ENCODE measurements around the gene ABHD15.
A peak's percentile ranks its signal among the peaks of the same experiment; 100 is the strongest.

ABHD15 gene

DNA sequence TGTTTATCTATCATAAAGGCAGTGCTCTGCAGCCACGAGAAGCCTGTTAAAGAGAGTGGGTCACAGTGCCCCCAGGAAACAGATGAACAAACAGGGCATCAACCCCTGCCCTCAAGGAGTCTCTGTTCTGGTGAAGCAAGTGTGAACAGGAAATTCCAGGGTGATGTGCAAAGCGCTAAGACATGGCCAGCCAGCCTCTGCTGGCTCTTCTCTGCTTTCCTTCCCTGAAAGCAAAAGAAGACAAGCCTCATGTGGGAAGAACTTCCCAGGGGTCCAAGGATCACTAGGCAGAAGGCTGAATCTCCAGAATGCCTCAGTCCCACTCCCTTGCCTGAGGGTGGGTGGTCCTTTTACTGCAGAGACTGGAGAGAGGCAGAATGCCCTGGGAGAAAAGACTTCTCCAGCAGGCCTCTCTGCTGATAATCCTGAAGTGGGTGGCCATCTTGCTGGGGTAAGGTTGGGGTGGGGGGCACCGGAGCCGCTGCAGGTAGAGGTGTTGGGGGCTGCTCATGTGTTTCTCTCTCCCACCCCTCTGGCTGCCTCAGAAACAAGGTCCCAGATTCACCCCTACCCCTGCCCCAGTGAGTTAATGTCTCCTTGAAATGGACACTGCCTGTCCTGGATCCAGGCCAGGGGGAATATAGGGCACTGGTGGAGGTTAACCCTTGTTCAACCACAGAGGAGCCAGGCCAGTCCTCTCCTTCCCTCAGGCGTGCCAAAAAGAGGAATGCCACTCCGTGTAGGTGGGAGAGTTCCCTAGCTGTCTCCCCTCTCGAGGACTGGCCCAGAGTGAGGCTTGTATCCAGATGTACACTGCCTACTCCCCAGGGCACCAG, 28.5 kb upstream of the ABHD15 start:
- no peak for DNase-seq (ENCODE audit: low read depth in 2 of 2, low spot score in 1 of 2)

DNA sequence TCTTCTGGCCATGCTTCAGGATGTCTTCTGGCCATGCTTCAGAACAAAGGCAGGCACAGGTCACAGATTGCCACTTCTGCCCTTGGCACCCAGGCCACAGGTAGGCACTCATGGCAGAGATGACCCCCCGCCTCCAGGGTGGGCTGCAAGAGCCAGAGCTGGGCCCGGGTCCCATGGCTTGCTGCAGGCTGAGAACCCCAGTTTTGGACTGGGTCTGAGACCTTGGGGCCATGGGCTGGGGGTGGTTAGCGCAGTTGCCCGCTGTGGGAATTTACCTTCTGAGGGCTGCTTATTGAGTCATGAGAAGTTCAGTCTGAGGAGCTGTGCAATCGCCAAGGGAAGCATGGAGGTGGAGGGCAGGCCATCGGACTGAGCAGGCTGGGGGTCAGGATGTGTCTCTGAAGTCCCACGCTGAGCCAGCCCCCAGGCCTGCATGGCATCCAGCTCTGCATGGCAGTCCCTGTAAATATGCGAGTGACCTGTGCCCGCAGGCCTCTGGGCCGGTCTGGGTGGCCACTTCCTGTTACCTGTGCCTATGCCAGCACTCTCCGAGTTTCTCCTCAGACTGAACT, 27.8 kb upstream of the ABHD15 start:
- no peak for DNase-seq (ENCODE audit: low read depth in 2 of 2, low spot score in 1 of 2)

DNA sequence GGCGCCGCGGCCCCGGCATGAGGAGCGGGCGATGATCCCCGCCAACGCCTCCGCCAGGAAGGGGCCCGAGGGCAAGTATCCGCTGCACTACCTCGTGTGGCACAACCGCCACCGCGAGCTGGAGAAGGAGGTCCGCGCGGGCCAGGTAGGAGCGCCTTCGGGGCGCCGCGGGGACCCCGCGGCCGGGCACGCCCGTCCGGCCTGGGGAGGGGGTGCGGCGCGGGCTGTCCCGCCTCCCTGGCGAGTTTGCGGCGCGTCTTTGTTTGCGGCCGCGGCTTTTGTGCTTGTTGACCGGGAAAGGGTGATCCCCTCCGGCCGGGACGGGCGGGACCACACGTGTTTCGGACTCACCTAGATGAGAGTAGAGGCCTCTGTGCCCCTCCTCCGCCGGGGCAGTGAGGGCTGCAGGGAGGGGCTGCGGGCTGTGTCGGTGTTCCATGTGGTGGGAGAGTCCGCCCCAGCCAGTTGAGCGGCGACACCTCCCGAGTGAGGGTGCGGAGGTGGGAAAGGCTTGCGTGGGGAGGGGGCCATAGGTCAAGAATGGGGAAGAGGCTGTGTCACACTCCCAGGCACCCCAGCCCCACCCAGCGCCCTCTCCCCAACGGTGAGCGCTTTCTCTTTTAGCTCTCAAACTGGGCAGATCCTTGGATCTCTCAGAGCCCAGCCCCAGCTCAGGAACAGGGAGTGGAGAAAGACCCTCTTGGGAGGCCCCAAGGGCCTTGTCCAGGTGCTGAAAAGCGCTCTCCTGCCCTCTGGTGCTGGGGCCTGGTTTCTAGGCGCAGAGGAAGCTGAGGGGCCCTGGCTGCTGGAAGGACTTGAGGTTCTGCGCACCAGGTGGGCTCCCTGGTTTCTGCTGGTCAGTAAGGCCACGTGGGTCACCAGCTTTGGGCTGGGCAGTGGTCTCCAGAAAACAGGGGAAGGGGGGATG, 27.0 kb upstream of the ABHD15 start:
- no peak for DNase-seq (ENCODE audit: low read depth in 2 of 2, low spot score in 1 of 2)

DNA sequence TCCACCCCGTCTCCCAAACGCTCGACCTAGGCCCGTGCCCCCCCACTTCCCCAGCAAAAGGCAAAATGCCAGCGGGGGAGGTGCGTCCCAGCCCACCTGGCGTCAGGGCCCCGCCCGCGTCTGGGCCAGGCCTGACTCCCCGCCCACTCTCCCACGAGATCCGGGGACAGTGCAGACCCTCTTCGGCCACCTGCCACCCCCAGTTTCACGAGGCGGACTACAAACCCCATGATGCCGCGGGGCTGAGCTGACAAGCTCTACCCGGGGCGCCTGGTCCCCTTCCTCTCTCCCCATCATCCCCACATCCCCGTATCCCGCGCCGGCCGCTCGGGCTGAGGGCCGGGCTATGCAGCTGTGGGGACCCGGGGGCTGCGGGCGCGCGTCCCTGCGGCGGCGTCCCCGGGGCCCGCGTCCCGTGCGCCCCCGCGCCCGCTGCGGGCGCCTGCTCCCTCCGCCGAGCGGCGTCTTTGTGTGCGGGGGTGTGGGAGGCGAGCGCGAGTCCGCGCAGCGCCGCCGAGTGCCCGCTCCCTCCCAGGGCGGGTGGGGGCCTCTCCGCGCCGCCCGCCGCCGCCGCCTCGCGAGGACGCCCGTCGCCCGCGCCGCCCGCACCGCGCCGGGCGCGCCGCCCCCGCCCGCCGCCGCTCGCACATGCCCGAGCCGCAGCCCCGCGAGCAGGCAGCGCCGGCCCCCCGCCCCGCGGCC, 26.2 kb upstream of the ABHD15 start, which contains the start of gene ANKRD13B:
ANKRD13B (plus strand) TSS at position 283 of the 702 bp plus-strand sequence. CDS start 490 bp downstream, outside the sequence.
- no peak for DNase-seq (ENCODE audit: low read depth in 2 of 2, low spot score in 1 of 2)

DNA sequence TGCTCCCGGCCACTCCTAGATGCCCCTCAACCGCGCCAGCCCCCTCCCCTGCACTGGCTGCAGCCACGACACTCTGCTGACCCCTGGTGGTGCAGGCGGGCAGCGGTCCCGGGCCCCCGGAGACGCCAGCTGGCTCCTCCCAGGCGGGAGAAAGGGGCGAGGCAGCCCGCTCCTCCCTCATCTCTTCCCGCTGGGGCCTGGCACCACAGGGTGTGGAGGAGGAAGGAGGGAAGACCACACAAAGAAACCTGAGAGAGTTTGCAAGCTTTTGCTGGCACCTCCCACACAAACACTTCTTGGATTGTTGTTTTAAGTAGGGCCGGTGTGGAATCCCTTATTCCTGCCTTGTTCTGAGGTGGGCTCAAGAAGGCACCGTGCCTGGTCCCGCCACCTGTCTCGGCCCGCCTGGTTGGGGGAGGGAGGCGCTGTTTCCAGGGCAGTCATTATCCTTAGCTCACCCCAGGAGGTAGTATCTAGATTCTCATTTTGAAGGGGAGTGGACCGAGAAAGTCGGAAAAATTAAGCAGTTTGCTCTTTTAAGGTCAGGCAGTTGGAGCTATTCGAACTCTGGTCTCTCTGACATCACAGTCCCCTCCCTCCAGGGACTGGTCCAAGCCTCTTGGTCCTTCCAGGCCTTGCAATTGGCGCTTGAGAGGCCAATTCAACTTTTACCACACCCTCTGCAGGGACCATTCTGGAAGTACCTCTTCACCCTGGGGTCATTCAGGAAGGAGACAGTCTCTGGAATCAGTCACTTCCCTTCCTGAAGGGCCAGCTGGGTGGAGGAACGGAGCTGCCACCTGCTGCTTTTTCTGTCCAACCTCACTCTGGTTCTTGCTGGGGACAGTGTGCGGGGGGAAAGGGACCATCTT, 25.1 kb upstream of the ABHD15 start:
- DNase-seq (ENCODE audit: low read depth in 2 of 2, low spot score in 1 of 2): peak in 1 of 2 donors; percentile 51

DNA sequence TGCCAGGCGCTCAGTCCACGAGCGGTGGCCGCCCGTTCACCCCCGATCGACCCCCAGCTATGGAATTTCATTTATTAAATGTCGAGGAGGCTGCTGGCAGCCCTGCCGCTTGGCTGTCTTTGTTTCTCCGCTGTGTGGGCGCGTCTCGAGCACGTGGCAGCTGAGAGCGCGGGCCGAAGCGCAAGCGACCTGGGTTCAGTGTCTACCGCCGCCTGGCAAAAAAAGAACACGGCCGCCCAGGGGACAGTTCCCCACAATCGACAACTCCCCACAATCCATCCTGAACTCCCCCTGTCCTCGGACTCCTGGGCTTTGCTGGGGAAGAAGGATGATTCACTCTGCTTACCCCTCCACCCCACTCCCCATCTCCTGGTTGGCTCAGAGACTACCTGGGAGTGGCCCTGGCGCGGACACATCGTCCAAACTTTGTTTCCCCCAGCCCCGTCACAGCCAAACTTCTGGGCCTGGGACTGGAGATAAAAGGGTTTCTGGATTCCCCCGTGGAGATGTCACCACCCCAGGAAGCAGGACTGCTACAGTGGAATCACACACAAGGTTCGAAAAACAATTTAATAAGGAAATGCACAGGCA, 24.4 kb upstream of the ABHD15 start:
- no peak for DNase-seq (ENCODE audit: low read depth in 2 of 2, low spot score in 1 of 2)

DNA sequence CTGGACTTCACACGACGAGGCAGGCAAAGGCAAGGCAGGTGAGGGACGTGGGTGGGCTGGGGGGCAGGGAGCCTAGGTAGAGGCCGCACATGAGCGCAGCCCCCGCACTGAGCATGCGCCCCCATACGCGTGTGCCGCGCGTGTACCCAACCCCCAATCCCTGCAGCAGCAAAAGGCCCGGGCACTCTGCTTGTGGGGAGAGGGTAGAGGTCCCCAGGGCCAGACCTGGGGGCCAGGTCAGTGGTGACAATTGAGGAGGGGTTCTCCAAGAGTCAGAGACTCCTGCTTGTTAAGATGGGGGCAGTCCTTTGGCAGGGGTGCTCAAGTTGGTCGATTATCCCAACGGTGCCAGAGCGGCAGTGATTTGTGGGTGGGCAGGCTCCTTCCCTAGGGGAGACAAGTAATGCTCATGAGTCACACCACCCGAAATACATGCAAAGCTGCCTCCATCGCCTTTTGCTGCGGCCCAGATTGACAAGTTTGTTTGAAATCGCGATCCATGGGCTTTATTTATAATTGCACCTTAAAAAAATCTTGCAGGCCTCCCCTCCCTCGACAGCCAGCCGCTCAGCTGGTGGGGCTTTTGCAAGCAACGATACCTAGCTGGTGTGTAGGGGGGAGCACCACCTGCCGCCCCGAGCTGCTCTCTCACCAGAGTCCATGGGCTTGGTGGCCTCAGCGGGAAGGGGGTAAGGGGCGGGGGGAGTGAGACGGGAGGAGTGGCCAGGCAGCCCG, 23.7 kb upstream of the ABHD15 start:
- no peak for DNase-seq (ENCODE audit: low read depth in 2 of 2, low spot score in 1 of 2)

DNA sequence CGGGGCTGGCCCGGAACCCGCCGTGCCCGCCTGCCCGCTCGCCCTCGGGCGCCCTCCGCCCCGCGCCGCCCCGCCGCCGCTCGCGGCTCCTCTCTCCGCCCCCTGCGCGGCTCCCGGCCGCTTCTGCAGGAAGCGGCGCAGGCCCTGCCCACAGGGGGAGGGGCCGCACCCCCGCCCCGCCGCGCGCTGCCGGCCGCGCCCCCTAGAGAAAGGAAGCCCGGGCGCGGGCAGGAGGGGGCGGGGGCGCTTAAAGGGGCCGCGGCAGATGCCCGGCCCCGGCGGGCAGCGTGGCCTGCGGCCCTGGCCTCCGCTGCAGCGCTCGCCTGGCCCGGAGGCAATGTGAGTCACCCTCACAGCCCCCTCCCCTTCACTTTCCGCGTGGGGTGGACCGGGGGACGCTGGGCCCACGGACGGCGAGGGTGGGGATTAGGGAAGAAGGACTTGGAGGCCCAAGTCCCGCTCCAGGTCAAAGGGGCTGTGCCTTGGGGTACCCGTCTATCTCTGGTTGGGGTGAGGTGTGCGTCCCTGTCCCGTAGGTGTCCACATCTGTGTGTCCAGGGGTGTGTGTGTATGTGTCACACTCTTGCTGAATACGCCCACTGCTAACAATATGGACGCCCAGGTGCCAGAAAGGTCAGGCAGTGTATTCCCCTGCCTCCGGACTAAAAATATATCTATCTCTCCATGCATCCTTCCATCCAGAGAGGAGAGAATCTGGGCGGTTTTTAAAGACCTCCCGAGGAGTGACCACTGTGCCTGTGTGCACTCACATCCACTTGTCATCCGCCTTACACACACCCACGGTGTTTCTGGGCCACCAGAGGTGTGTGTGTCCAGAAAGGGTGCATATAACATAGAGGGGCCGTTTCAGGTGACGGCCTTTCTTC, 22.9 kb upstream of the ABHD15 start, which contains the start of gene GIT1:
GIT1 (minus strand) TSS at position 125 of the 887 bp plus-strand sequence. CDS start 270 bp downstream, outside the sequence.
- peak in 1 of 2 donors; percentile 71 for DNase-seq (ENCODE audit: low read depth in 2 of 2, low spot score in 1 of 2)

DNA sequence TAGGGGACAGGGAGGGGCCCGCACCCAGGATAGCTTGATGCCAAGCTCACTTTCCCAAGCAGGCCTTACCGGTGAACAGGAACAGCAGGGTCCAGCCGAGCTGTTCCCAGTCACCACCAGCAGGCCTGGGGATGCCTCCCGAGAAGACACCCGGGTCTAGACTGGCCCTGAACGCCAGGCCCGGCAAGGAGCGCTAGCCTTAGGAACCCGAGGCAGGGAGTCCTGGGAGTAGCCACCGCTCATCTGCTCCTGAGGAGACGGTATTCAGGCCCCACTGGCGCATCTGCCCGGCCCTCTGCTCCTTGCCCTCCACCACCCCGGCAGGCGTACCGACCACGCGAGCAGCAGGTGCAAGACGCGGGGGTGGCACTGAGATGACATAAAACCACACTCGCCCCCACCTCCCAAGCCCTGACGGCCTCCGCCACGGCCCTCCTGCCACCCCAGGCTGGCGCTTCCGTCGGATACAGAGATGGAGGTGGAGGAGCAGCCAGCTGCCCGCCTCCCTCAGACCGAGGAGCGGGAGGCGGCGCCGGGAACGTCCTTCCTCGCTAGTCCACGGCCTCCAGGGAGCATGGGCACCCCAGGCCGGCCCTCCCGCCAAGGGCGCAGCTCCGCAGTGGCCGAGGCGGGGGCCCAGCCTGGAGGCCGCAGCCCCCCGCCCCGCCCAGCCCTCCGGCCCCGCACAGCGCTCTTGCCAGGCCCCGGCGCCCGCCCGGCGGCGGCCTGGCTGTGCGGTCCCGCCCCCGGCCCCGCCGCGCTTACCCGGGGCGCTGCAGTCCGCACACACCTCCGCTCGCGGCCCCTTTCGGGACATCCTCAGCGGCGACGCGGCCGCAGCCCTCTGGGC, 21.9 kb upstream of the ABHD15 start:
- no peak for DNase-seq (ENCODE audit: low read depth in 2 of 2, low spot score in 1 of 2)

DNA sequence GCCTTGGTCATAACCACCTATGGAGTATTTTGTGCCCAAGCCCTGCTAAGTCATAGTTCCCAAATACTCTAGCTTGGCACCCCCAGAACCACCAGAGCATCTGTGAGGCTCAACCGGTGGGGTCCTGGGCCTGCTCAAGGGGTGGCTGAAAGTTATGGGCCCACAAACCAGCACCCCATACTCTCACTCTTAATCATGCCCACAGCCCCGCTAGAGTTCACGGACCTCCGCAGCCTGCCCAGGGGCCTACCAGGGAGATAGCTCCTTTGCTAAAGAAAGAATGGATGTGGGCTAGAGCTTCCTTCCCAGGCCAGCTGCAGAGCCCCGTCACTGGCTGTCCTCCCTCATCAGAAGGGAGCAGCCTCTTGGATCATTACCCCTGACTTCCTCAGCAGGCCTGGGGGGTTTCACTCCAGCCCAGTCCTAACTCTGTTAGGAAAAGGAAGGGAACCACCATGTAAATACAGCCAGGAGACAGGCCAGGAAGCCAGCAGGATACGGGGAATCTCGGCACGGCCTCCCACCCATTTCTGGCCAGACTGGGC, 21.3 kb upstream of the ABHD15 start:
- DNase-seq (ENCODE audit: low read depth in 2 of 2, low spot score in 1 of 2): no peak

DNA sequence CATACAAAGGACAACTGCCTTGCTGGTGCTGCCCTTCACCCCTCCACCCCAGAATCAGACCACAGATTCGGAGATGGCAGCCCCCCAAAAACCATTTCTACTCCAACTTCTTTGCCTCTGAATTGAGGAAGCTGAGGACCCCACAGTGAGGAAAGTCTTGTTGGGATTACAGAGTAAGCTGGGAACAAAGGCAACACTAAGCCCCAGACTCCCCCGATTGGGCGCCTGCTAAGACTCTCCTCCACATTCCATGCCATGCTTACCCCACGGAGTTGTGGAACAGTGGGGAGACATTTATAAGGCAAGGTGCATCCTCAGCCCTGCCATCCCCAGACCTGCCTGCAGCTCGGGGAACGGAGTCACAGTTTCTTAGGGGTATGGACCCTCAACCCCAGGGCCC, 20.8 kb upstream of the ABHD15 start:
- DNase-seq (ENCODE audit: low read depth in 2 of 2, low spot score in 1 of 2): no peak

DNA sequence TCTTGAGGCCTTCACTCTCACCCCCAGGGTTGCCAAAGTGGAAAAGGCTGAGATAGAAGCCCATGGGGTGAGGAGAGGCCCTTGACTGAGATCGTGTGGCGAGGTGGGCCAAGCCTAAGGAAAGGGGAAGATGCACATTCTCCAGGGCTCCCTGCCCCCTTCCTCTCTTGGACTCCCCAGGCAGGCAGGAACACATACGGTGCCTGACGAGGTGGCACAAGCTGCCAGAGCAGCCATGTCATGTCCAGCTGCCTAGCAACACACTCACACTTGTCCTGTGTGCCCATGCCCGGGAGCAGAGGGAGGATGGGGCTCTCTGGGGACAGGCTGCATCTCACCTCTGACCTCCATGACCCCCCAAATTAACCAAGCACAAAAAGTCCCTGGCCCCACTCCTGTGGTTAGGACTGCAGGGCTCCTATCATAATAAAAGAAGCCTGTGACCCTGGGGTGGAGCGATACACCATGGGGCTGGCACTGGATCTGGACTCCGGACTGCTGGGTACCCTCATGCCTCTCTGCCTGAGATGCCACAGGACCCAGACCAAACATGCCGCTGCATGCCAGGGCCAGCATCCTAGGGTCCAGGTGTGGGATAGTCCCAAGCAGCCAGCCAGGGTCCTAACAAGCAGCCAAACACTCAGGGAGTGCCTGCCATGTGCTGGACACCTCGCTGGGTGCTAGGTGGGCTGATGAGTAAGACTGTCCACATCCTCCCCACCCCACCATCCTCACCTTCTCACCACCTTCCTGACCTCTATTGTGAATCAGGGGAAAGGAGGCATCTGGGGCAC, 20.0 kb upstream of the ABHD15 start:
- no peak for DNase-seq (ENCODE audit: low read depth in 2 of 2, low spot score in 1 of 2)

DNA sequence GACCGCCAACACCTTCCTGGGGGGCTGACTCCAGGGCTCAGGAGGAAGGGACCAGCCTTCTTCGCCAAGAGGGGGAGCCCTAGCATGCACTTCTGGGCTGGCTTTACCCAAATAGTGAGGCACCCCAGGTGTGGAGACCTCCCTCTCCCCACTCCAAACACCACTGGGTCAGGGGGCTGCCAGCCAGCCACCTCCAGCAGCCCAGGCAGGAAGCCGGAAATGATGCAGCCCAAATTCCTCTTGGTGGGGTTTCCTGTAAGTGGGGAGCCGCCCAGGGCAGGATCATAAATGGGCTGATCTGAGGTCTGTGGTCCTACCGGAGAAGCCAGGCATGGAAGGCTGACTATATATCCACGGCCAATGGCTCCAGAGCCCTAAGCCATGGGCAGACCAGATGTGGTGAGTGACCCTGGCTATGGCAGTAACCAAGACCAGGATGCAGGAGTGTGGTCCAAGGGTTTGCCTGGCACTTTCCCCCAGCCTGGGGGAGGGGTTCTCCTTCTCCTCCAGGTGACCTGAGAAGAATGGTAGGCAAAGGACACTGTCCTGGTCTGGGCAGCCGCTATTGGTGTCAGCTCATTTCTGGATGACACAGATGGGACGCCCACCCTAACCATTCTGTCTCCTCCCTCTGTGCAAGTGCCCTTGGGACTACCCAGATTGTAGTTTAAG, 18.4 kb upstream of the ABHD15 start:
- no peak for DNase-seq (ENCODE audit: low read depth in 2 of 2, low spot score in 1 of 2)

DNA sequence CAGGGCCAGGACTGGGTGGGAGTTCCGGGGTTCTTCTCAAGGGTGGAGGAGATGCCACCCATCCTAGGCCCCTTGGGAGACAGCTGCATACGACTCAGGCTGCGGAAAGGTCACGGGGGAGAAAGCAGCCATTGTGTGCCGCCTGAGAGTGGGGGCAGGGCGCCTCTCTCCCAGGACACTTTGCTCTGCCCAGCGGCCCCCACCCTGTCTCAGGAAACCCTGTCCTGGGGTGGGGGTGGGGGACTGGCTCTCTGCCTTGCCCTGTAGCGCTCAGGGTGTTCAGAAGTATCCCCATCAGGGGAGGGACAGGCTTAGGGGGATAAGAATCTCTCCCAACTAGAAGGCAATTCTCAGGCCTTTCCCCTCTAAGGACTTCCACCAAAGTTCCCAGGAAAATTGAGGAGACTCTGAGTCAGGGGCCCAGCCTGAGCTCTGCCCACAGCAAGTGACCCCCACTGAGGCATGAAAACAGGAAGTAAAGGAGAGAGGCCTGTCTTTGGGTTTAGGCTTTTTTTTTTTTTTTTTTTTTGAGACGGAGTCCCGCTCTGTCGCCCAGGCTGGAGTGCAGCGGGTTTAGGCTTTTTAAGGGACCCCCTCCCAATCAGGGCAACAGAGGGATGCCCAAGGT, 17.7 kb upstream of the ABHD15 start:
- no peak for DNase-seq (ENCODE audit: low read depth in 2 of 2, low spot score in 1 of 2)

Data from stimulated activated CD8-positive, alpha-beta memory T cell treated with anti-CD3 and anti-CD28 coated beads, Interleukin-4, amount 100 ng/mL, for 1 hour (primary cell).